KMS-11 (cell line): ENCODE results near the gene XRCC5.

ENCODE experiments used
- H2AFZ ChIP-seq: fragments of 200-600 bp; sonication (generic); 2 replicates; pipeline ENCODE4 v1.6.1; 2016; ENCODE audit warnings: antibody characterized with exemption, mixed run types, low read depth
- H3K27ac ChIP-seq: fragments of 200-600 bp; sonication (generic); 2 replicates; pipeline ENCODE4 v1.6.1; 2016; ENCODE audit warnings: mild to moderate bottlenecking, mixed run types
- H3K27me3 ChIP-seq: fragments of 200-600 bp; sonication (generic); 2 replicates; pipeline ENCODE4 v1.6.1; 2017; ENCODE audit warnings: mild to moderate bottlenecking, low read depth, mixed run types, moderate library complexity; ENCODE audit not compliant: insufficient read depth
- H3K36me3 ChIP-seq: fragments of 200-600 bp; sonication (generic); 2 replicates; pipeline ENCODE4 v1.6.1; 2017; ENCODE audit warnings: mild to moderate bottlenecking, mixed run types; ENCODE audit not compliant: insufficient read depth
- H3K4me1 ChIP-seq: fragments of 200-600 bp; sonication (generic); 2 replicates; pipeline ENCODE4 v1.6.1; 2016; ENCODE audit warnings: mild to moderate bottlenecking, low read depth, mixed run types; ENCODE audit not compliant: poor library complexity, severe bottlenecking
- H3K4me2 ChIP-seq: fragments of 200-600 bp; sonication (generic); 2 replicates; pipeline ENCODE4 v1.7.0; 2016; ENCODE audit warnings: mild to moderate bottlenecking, mixed run types
- H3K4me3 ChIP-seq: fragments of 200-600 bp; sonication (generic); IDR thresholded peaks from 2 replicates; pipeline ENCODE4 v1.6.1; 2017; ENCODE audit warnings: low read depth, low read length, mixed read lengths; ENCODE audit not compliant: insufficient read depth
- H3K79me2 ChIP-seq: fragments of 200-600 bp; sonication (generic); 2 replicates; pipeline ENCODE4 v1.6.1; 2016; ENCODE audit warnings: low read depth, mixed run types; ENCODE audit not compliant: insufficient read depth
- H3K9ac ChIP-seq: fragments of 200-600 bp; sonication (generic); 2 replicates; pipeline ENCODE4 v1.6.1; 2016; ENCODE audit warnings: mild to moderate bottlenecking, mixed run types
- H4K20me1 ChIP-seq: fragments of 200-600 bp; sonication (generic); 2 replicates; pipeline ENCODE4 v1.6.1; 2016; ENCODE audit warnings: mild to moderate bottlenecking, mixed run types; ENCODE audit not compliant: insufficient read depth
- TF ChIP-seq, protein P1 (sequence below): fragments of 200-600 bp; sonication (generic); conservative IDR thresholded peaks from 2 replicates; pipeline ENCODE4 v1.6.1; 2017; ENCODE audit warnings: low read depth, mild to moderate bottlenecking, antibody characterized with exemption, low read length, moderate library complexity, mixed read lengths

The XRCC5 gene

GRCh38 chr2:216163518-216163917 lies 54.4 kb downstream of the XRCC5 start:
- Histone ChIP-seq H4K20me1 (0 out of 2 replicates have a peak, but pooled peaks cover 2% of the 10 kb centered on the region), H3K4me1 (peaks cover 15% of the 10 kb centered on the region), H2AFZ (no peak overlapping the region), H3K4me2 (no peak overlapping the region), H3K27me3 (no peaks in the 10 kb centered on the region), H3K79me2 (no peaks in the 10 kb centered on the region; the same call in 1 of the 2 replicates), H3K27ac (no peak overlapping the region), H3K9ac (no peak overlapping the region), H3K4me3 (no peak overlapping the region), H3K36me3 (peaks cover 29% of the 10 kb centered on the region)
- TF ChIP-seq, protein P1, sequence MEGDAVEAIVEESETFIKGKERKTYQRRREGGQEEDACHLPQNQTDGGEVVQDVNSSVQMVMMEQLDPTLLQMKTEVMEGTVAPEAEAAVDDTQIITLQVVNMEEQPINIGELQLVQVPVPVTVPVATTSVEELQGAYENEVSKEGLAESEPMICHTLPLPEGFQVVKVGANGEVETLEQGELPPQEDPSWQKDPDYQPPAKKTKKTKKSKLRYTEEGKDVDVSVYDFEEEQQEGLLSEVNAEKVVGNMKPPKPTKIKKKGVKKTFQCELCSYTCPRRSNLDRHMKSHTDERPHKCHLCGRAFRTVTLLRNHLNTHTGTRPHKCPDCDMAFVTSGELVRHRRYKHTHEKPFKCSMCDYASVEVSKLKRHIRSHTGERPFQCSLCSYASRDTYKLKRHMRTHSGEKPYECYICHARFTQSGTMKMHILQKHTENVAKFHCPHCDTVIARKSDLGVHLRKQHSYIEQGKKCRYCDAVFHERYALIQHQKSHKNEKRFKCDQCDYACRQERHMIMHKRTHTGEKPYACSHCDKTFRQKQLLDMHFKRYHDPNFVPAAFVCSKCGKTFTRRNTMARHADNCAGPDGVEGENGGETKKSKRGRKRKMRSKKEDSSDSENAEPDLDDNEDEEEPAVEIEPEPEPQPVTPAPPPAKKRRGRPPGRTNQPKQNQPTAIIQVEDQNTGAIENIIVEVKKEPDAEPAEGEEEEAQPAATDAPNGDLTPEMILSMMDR: no peak

DNA sequence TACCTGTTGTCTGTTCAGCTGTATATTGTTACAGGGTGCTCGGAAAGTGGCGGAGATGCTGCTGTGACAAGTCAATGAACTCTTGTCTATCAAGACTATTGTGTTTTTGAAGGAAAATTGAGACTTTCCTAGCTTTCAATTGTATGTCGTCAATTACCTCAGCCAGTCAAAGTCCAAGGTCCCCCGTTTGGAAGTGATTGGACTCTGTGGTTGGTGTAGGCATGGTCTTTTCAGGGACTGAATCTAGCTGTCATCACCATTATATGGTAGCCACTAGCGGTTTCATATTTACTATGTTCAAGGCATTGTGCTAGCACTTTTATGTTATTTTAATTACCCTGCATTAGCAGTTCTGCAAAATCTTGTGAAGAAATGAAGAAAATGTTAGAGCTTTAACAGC lies 54.9 kb downstream of the XRCC5 start:
- peaks cover 14% of the 10 kb centered on the region for H3K4me1 ChIP-seq
- TF ChIP-seq, protein P1: no peak
- H3K4me2 ChIP-seq: no peak overlapping the region
- no peak overlapping the region for H3K4me3 ChIP-seq
- peaks cover 3% of the 10 kb centered on the region; the same call in 1 of the 2 replicates for H3K79me2 ChIP-seq
- no peak overlapping the region for H2AFZ ChIP-seq
- 0 out of 2 replicates have a peak, but pooled peaks cover 2% of the 10 kb centered on the region for H4K20me1 ChIP-seq
- peaks cover 28% of the 10 kb centered on the region for H3K36me3 ChIP-seq
- no peak overlapping the region for H3K9ac ChIP-seq
- no peak overlapping the region for H3K27ac ChIP-seq
- no peaks in the 10 kb centered on the region for H3K27me3 ChIP-seq

DNA sequence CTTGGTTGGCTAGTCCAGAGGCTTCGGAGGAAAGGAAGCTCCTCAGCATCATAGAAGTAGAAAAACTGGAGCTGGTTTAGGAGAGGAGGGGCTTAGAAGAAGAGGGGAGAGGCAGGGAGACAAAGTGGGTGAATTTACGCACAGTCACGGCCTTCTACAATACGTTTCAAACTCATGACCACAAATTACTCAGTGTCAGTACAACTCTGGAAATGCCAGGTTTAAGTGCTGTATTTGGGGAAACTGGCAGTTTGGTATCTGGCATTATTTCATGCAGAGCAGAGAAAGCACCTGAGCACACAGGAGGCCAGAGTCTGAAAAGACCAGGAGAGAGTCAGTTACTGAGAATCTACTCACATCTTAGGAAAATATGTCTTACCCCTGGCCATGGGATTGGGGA lies 55.4 kb downstream of the XRCC5 start:
- peaks cover 5% of the 10 kb centered on the region; the same call in 1 of the 2 replicates for H3K79me2 ChIP-seq

DNA sequence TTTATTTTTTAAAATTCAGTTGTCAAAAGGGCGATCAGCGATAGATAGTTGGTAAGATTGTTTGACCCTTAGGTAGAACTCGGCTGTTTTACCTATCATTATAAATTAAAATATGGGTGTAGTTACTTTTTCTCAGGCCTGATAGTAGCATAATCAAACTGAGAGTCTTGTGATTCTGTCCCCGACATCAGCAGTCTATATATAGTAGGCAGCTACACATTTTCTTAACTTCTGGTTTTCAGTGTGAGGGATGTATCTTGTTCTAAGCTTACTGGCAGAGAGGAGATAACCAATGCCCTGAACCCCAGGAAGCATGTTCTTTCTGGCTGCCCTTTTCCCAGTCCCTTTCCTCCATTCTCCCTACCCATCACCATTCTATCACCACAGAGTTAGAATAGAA lies 56.6 kb downstream of the XRCC5 start:
- Histone ChIP-seq H3K27ac (no peak overlapping the region), H2AFZ (no peak overlapping the region), H3K4me2 (no peak overlapping the region), H3K79me2 (peaks cover 5% of the 10 kb centered on the region; the same call in 1 of the 2 replicates), H3K4me3 (no peak overlapping the region), H3K9ac (no peak overlapping the region), H3K27me3 (no peaks in the 10 kb centered on the region), H4K20me1 (no peaks in the 10 kb centered on the region), H3K36me3 (peaks cover 17% of the 10 kb centered on the region; the same call in 1 of the 2 replicates), H3K4me1 (peaks cover 19% of the 10 kb centered on the region)
- TF ChIP-seq, protein P1: no peak

More for the DNA sequence above, 55.4 kb downstream of the XRCC5 start:
- peaks cover 14% of the 10 kb centered on the region for H3K4me1 ChIP-seq
- no peaks in the 10 kb centered on the region for H3K27me3 ChIP-seq
- H2AFZ ChIP-seq: no peak overlapping the region
- H3K4me2 ChIP-seq: no peak overlapping the region
- no peak overlapping the region for H3K27ac ChIP-seq
- H3K9ac ChIP-seq: no peak overlapping the region
- no peaks in the 10 kb centered on the region for H4K20me1 ChIP-seq
- TF ChIP-seq, protein P1: no peak
- peaks cover 24% of the 10 kb centered on the region for H3K36me3 ChIP-seq
- no peak overlapping the region for H3K4me3 ChIP-seq
